Measurements from ENCODE around the gene ADAMTSL5. TPM values are rescaled to one million over a fixed set of nuclear protein-coding genes. Genes with fewer than 3 reads are reported as not detected.

The ADAMTSL5 gene
- total RNA-seq, 2 experiments from 2014 or later = 0.34 TPM; not detected in 1

DNA sequence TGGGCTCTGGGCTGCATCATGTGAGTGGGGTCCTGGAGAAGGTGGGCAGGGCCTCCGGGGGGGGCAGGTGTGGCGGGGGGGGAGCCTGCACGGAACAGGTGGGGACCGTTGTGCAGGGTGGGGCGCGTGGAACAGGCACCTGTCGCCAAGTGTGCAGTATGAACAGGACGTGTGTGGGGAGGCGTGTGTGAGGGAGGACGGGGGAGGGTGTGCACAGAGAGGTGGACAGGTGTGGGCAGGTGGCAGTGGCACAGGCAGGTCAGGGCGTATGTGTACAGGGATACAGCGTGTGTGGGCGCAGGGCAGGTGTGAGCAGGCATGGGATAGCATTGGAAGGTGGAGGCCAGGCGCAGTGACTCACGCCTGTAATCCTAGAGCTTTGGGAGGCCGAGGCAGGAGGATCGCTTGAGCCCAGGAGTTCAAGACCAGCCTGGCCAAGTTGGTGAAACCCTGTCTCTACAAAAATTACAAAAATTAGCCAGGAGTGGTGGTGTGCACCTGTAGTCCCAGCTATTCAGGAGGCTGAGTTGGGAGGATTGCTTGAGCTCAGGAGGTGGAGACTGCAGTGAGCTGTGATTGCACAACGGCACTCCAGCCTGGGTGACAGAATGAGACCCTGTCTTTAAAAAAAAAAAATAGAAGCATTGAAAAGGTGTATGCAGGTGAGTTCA, 14.3 kb upstream of the ADAMTSL5 start:
- Histone ChIP-seq H3K36me3 (ENCODE audit: insufficient read depth, low read length) (no peaks in the 10 kb centered on the region), H3K27ac (ENCODE audit: low read depth, low read length, poor library complexity, severe bottlenecking) (no peak overlapping the region), H2AFZ (ENCODE audit: low read length) (no peak overlapping the region), H3K4me3 (ENCODE audit: low read depth, low read length, poor library complexity, severe bottlenecking) (no peak overlapping the region), H4K20me1 (ENCODE audit: insufficient read depth, low read length) (no peaks in the 10 kb centered on the region), H3K9me3 (ENCODE audit: low read length) (no peaks in the 10 kb centered on the region), H3K79me2 (ENCODE audit: insufficient read depth, low read depth, low read length) (no peaks in the 10 kb centered on the region), H3K4me2 (ENCODE audit: low read length) (no peak overlapping the region), H3K4me1 (ENCODE audit: insufficient read depth, low read length, poor library complexity, severe bottlenecking) (no peaks in the 10 kb centered on the region), H3K9me2 (ENCODE audit: insufficient read depth, low read length) (no peaks in the 10 kb centered on the region)
- ChIA-PET POLR2A (interaction anchor here (0.9 kb wide), 1 partner anchor 24 kb away, joined by 3 read pairs; no protein-coding TSS in a partner anchor), CTCF (ENCODE audit: unreplicated experiment) (no interaction called here)
- BruUV-seq (replicated peaks) = no TSS peak
- intact Hi-C loops (cut with micrococcal nuclease; ENCODE audit: unreplicated experiment) = no loop called here
- TF ChIP-seq EZH2phosphoT487 (IDR thresholded peaks at IDR 0.05; ENCODE audit: borderline replicate concordance, low read depth, low read length) = no peak
- TF ChIP-seq, protein P1, sequence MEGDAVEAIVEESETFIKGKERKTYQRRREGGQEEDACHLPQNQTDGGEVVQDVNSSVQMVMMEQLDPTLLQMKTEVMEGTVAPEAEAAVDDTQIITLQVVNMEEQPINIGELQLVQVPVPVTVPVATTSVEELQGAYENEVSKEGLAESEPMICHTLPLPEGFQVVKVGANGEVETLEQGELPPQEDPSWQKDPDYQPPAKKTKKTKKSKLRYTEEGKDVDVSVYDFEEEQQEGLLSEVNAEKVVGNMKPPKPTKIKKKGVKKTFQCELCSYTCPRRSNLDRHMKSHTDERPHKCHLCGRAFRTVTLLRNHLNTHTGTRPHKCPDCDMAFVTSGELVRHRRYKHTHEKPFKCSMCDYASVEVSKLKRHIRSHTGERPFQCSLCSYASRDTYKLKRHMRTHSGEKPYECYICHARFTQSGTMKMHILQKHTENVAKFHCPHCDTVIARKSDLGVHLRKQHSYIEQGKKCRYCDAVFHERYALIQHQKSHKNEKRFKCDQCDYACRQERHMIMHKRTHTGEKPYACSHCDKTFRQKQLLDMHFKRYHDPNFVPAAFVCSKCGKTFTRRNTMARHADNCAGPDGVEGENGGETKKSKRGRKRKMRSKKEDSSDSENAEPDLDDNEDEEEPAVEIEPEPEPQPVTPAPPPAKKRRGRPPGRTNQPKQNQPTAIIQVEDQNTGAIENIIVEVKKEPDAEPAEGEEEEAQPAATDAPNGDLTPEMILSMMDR (conservative IDR thresholded peaks at IDR 0.05; ENCODE audit: low read length) = no peak
- no peak for DNase-seq (ENCODE audit: low spot score)

DNA sequence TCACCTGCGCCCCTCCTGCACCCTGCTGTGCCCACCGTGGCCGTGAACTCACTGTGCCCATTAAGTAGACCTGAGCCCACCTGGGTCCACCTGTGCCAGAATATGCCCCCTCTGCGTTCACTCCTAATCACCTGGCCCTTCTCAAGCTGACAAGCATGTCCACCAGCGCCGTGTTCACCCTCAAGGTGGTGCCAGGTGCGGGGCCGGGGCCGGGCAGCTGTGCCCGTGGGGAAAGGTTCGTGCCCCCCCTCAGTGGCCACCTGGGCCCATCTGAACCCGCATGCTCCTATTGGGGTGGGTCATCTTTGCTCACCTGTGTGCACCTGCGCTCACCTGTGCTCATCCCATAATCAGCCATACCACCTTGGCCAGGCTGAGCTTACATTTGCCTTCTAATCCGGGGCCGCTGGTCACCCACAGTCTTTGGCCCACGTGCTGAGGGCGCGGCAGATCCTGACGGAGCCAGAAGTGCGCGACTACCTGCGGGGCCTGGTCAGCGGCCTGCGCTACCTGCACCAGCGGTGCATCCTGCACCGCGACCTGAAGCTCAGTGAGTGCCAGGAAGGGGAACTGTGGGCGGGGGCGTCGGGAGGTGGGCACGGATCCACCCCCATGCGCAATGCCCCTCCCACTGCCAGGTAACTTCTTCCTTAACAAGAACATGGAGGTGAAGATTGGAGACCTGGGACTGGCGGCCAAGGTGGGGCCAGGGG, 13.4 kb upstream of the ADAMTSL5 start:
- Histone ChIP-seq H3K79me2 (ENCODE audit: insufficient read depth, low read depth, low read length) (no peaks in the 10 kb centered on the region), H3K9me2 (ENCODE audit: insufficient read depth, low read length) (no peaks in the 10 kb centered on the region), H3K27ac (ENCODE audit: low read depth, low read length, poor library complexity, severe bottlenecking) (no peak overlapping the region), H4K20me1 (ENCODE audit: insufficient read depth, low read length) (no peaks in the 10 kb centered on the region), H3K36me3 (ENCODE audit: insufficient read depth, low read length) (no peaks in the 10 kb centered on the region), H3K9me3 (ENCODE audit: low read length) (no peaks in the 10 kb centered on the region), H3K4me3 (ENCODE audit: low read depth, low read length, poor library complexity, severe bottlenecking) (no peak overlapping the region), H3K4me1 (ENCODE audit: insufficient read depth, low read length, poor library complexity, severe bottlenecking) (no peaks in the 10 kb centered on the region), H2AFZ (ENCODE audit: low read length) (no peak overlapping the region), H3K4me2 (ENCODE audit: low read length) (no peak overlapping the region)
- no peak for DNase-seq (ENCODE audit: low spot score)
- intact Hi-C loops (cut with micrococcal nuclease; ENCODE audit: unreplicated experiment) = no loop called here
- ChIA-PET CTCF (ENCODE audit: unreplicated experiment) (no interaction called here), POLR2A (no interaction called here)
- TF ChIP-seq, protein P1 (conservative IDR thresholded peaks at IDR 0.05; ENCODE audit: low read length) = no peak
- TF ChIP-seq EZH2phosphoT487 (IDR thresholded peaks at IDR 0.05; ENCODE audit: borderline replicate concordance, low read depth, low read length) = no peak
- BruUV-seq (replicated peaks) = no TSS peak

DNA sequence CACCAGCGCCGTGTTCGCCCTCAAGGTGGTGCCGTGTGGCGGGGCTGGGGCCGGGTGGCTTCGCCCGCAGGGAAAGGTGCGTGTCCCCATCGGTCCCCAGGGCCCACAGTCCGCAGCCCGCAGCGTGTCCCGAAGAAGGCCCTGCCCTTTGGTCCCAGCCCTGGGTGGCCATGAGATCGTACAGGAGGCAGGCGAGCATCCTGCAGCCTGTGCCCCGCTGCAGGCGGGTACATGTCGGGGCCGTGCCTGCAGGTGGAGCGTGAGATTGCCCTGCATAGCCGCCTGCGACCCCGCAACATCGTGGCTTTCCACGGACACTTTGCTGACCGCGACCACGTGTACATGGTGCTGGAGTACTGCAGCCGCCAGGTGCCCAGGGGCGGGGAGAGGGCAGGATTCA, 12.5 kb upstream of the ADAMTSL5 start:
- DNase-seq (ENCODE audit: low spot score) = no peak
- POLR2A ChIA-PET = no interaction called here
- no TSS peak for BruUV-seq (replicated peaks)
- TF ChIP-seq EZH2phosphoT487 (IDR thresholded peaks at IDR 0.05; ENCODE audit: borderline replicate concordance, low read depth, low read length) = no peak
- TF ChIP-seq, protein P1 (conservative IDR thresholded peaks at IDR 0.05; ENCODE audit: low read length) = no peak
- no peaks in the 10 kb centered on the region for H3K36me3 ChIP-seq (ENCODE audit: insufficient read depth, low read length)
- no peaks in the 10 kb centered on the region for H3K9me2 ChIP-seq (ENCODE audit: insufficient read depth, low read length)
- no peaks in the 10 kb centered on the region for H4K20me1 ChIP-seq (ENCODE audit: insufficient read depth, low read length)
- no peak overlapping the region for H3K27ac ChIP-seq (ENCODE audit: low read depth, low read length, poor library complexity, severe bottlenecking)
- H2AFZ ChIP-seq (ENCODE audit: low read length) = no peak overlapping the region
- CTCF ChIA-PET (ENCODE audit: unreplicated experiment) = no interaction called here
- no peaks in the 10 kb centered on the region for H3K4me1 ChIP-seq (ENCODE audit: insufficient read depth, low read length, poor library complexity, severe bottlenecking)
- intact Hi-C loops (cut with micrococcal nuclease; ENCODE audit: unreplicated experiment) = no loop called here
- no peak overlapping the region for H3K4me2 ChIP-seq (ENCODE audit: low read length)
- no peak overlapping the region for H3K4me3 ChIP-seq (ENCODE audit: low read depth, low read length, poor library complexity, severe bottlenecking)
- H3K9me3 ChIP-seq (ENCODE audit: low read length) = no peaks in the 10 kb centered on the region
- H3K79me2 ChIP-seq (ENCODE audit: insufficient read depth, low read depth, low read length) = no peaks in the 10 kb centered on the region
